Measurements from ENCODE around the gene GNG7.
"Not testable (repeated sequence)": the region's sequence is repeated elsewhere in the genome, so short reads cannot be mapped to it uniquely, and the experiment has no call there.

DNA sequence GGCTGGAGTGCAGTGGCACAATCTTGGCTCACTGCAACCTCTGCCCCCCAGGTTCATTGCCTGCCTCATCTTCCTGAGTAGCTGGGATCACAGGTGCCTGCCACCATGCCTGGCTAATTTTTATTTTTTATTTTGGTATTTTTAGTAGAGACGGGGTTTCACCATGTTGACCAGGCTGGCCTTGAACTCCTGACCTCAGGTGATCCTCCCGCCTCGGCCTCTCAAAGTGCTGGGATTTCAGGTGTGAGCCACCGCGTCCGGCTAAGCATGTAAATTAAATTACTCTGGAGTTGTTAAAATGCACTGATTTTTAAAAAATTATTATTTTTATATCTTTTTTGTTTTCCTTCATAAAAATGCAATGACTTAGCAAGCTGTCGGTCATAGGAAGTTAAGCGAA is 195.8 kb downstream of the GNG7 start:
- TF ChIP-seq CTCF (IDR thresholded peaks at IDR 0.05 in 2 of 3, conservative IDR thresholded peaks at IDR 0.05 in 1 of 3; ENCODE audit: control insufficient read depth in 2 of 3, extremely low read depth in 1 of 3, insufficient read depth in 1 of 3, low read depth in 3 of 3, low read length in 3 of 3); MYC (IDR thresholded peaks at IDR 0.05; ENCODE audit: insufficient read depth, insufficient read length, insufficient replicate concordance, low read length, severe bottlenecking); CHD2 (IDR thresholded peaks at IDR 0.05; ENCODE audit: borderline replicate concordance, low read depth, low read length); MLLT1 (IDR thresholded peaks at IDR 0.05): not testable (repeated sequence)
- TF ChIP-seq, protein P1, sequence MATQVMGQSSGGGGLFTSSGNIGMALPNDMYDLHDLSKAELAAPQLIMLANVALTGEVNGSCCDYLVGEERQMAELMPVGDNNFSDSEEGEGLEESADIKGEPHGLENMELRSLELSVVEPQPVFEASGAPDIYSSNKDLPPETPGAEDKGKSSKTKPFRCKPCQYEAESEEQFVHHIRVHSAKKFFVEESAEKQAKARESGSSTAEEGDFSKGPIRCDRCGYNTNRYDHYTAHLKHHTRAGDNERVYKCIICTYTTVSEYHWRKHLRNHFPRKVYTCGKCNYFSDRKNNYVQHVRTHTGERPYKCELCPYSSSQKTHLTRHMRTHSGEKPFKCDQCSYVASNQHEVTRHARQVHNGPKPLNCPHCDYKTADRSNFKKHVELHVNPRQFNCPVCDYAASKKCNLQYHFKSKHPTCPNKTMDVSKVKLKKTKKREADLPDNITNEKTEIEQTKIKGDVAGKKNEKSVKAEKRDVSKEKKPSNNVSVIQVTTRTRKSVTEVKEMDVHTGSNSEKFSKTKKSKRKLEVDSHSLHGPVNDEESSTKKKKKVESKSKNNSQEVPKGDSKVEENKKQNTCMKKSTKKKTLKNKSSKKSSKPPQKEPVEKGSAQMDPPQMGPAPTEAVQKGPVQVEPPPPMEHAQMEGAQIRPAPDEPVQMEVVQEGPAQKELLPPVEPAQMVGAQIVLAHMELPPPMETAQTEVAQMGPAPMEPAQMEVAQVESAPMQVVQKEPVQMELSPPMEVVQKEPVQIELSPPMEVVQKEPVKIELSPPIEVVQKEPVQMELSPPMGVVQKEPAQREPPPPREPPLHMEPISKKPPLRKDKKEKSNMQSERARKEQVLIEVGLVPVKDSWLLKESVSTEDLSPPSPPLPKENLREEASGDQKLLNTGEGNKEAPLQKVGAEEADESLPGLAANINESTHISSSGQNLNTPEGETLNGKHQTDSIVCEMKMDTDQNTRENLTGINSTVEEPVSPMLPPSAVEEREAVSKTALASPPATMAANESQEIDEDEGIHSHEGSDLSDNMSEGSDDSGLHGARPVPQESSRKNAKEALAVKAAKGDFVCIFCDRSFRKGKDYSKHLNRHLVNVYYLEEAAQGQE (IDR thresholded peaks at IDR 0.05; ENCODE audit: low read depth, low read length), result not testable (repeated sequence)

Data from GM12878 (cell line).